ENCODE data around the gene SCUBE1. TPM values are rescaled to one million over a fixed set of nuclear protein-coding genes. Genes with fewer than 3 reads are reported as not detected.

Gene SCUBE1
- total RNA-seq, 3 donors from 2014 or later (not counting 1 experiment from before 2014, with no cell fraction given), result 0.05 to 1.2 (median 0.11) TPM

GRCh38 chr22:43169310-43170130, 173.7 kb downstream of the SCUBE1 start:
- Histone ChIP-seq H3K27me3 (ENCODE audit: control insufficient read depth, insufficient read depth, low read length) (no peaks in the 10 kb centered on the region), H3K9me3 (ENCODE audit: control insufficient read depth, insufficient read depth, low read length) (no peaks in the 10 kb centered on the region), H3K4me3 (ENCODE audit: low read length) (no peak overlapping the region), H3K27ac (ENCODE audit: low read length) (no peak overlapping the region), H3K36me3 (ENCODE audit: control insufficient read depth, insufficient read depth, low read length) (peaks cover 21% of the 10 kb centered on the region), H3K4me1 (ENCODE audit: control insufficient read depth, insufficient read depth, low read length) (peaks cover 26% of the 10 kb centered on the region)
- 96% methylated on average over 23 of the region's 23 CpGs for WGBS (ENCODE audit: insufficient coverage)
- intact Hi-C loops (cut with micrococcal nuclease), result no loop called here
- DNase-seq, result no peak
- H3K9me3 Mint-ChIP-seq, result no peaks in the 10 kb centered on the region
- no peak for TF ChIP-seq CTCF (IDR thresholded peaks at IDR 0.05)
- H3K4me1 Mint-ChIP-seq, result peaks cover 11% of the 10 kb centered on the region in 2 donors
- ATAC-seq, result no peak
- no peaks in the 10 kb centered on the region for H3K36me3 Mint-ChIP-seq
- peak overlapping the region; percentile 1 for H3K4me3 Mint-ChIP-seq
- no peak overlapping the region for H3K27ac Mint-ChIP-seq
- H3K27me3 Mint-ChIP-seq (ENCODE audit: low read depth in 2 of 2), result no peaks in the 10 kb centered on the region

- DNase-seq (no peak), ATAC-seq (peak in 1 of 3 donors; percentile 15)
- Histone ChIP-seq H3K36me3 (ENCODE audit: control insufficient read depth, insufficient read depth, low read length) (peaks cover 15% of the 10 kb centered on the region), H3K27ac (ENCODE audit: low read length) (no peak overlapping the region), H3K4me1 (ENCODE audit: control insufficient read depth, insufficient read depth, low read length) (peaks cover 32% of the 10 kb centered on the region), H3K9me3 (ENCODE audit: control insufficient read depth, insufficient read depth, low read length) (no peaks in the 10 kb centered on the region), H3K27me3 (ENCODE audit: control insufficient read depth, insufficient read depth, low read length) (no peaks in the 10 kb centered on the region), H3K4me3 (ENCODE audit: low read length) (no peak overlapping the region)
- H3K9me3 Mint-ChIP-seq, result no peaks in the 10 kb centered on the region
- TF ChIP-seq CTCF (IDR thresholded peaks at IDR 0.05), result no peak
- intact Hi-C loops (cut with micrococcal nuclease), result no loop called here
- H3K27me3 Mint-ChIP-seq (ENCODE audit: low read depth in 2 of 2), result no peaks in the 10 kb centered on the region
- peaks cover 11 to 18% of the 10 kb centered on the region in 2 donors for H3K4me1 Mint-ChIP-seq
- H3K4me3 Mint-ChIP-seq, result no peak overlapping the region
- H3K36me3 Mint-ChIP-seq, result no peaks in the 10 kb centered on the region
- H3K27ac Mint-ChIP-seq, result no peak overlapping the region
- WGBS (ENCODE audit: insufficient coverage), result 80% methylated on average over 25 of the region's 25 CpGs
These were observed 174.5 kb downstream of the SCUBE1 start for GRCh38 chr22:43168471-43169309.

GRCh38 chr22:43167001-43167589, 176.1 kb downstream of the SCUBE1 start:
- 96% methylated on average over 19 of the region's 19 CpGs for WGBS (ENCODE audit: insufficient coverage)
- TF ChIP-seq CTCF (IDR thresholded peaks at IDR 0.05), result no peak
- Mint-ChIP-seq H3K4me1 (peaks cover 11 to 18% of the 10 kb centered on the region in 2 donors), H3K4me3 (no peak overlapping the region), H3K27ac (no peak overlapping the region), H3K36me3 (no peaks in the 10 kb centered on the region), H3K9me3 (no peaks in the 10 kb centered on the region), H3K27me3 (ENCODE audit: low read depth in 2 of 2) (no peaks in the 10 kb centered on the region)
- H3K27ac ChIP-seq (ENCODE audit: low read length), result no peak overlapping the region
- DNase-seq (no peak), ATAC-seq (no peak)
- peaks cover 8% of the 10 kb centered on the region for H3K36me3 ChIP-seq (ENCODE audit: control insufficient read depth, insufficient read depth, low read length)
- no peaks in the 10 kb centered on the region for H3K9me3 ChIP-seq (ENCODE audit: control insufficient read depth, insufficient read depth, low read length)
- H3K4me3 ChIP-seq (ENCODE audit: low read length), result no peak overlapping the region
- H3K4me1 ChIP-seq (ENCODE audit: control insufficient read depth, insufficient read depth, low read length), result peaks cover 36% of the 10 kb centered on the region
- no peaks in the 10 kb centered on the region for H3K27me3 ChIP-seq (ENCODE audit: control insufficient read depth, insufficient read depth, low read length)
- intact Hi-C loops (cut with micrococcal nuclease), result no loop called here
